GM19043 (cell line): ENCODE measurements around the gene RIMS3.
"Not testable (repeated sequence)": the region's sequence is repeated elsewhere in the genome, so short reads cannot be mapped to it uniquely, and the experiment has no call there.

Source experiments
- ATAC-seq: cut with Tn5 transposase; IDR thresholded peaks from one replicate; pipeline ENCODE4 v1.9.1; 2021; ENCODE audit warnings: low read depth; ENCODE audit not compliant: unreplicated experiment

Gene RIMS3

GRCh38 chr1:40665335-40666171 lies at the start of gene RIMS3:
RIMS3 (minus strand) TSS chr1:40665682; CDS start chr1:40641925, 23,757 bp downstream.
- ATAC-seq: peak; percentile 60

GRCh38 chr1:40712997-40713396 lies 47.5 kb upstream of the RIMS3 start:
- ATAC-seq: no peak

GRCh38 chr1:40712405-40712944 lies 47.0 kb upstream of the RIMS3 start:
- no peak for ATAC-seq

GRCh38 chr1:40711465-40712404 lies 46.3 kb upstream of the RIMS3 start:
- no peak for ATAC-seq

GRCh38 chr1:40710581-40711315 lies 45.3 kb upstream of the RIMS3 start:
- ATAC-seq: no peak

- no peak for ATAC-seq
Observed at GRCh38 chr1:40709802-40710278, 44.4 kb upstream of the RIMS3 start.

- peak; percentile 88 for ATAC-seq
Observed at GRCh38 chr1:40709100-40709801, 43.8 kb upstream of the RIMS3 start.

- ATAC-seq: peak; percentile 70
Observed at GRCh38 chr1:40708750-40709099, 43.2 kb upstream of the RIMS3 start.

- no peak for ATAC-seq
Observed at GRCh38 chr1:40706626-40707025, 41.1 kb upstream of the RIMS3 start.

GRCh38 chr1:40704817-40705733 lies 39.6 kb upstream of the RIMS3 start:
- ATAC-seq: no peak

GRCh38 chr1:40703316-40703715 lies 37.8 kb upstream of the RIMS3 start:
- ATAC-seq: no peak

- not testable (repeated sequence) for ATAC-seq
Observed at GRCh38 chr1:40702810-40703209, 37.3 kb upstream of the RIMS3 start.

GRCh38 chr1:40701684-40702083 lies 36.2 kb upstream of the RIMS3 start:
- no peak for ATAC-seq

GRCh38 chr1:40699787-40700186 lies 34.3 kb upstream of the RIMS3 start:
- peak; percentile 79 for ATAC-seq

- no peak for ATAC-seq
Observed at GRCh38 chr1:40697436-40697835, 32.0 kb upstream of the RIMS3 start.

- ATAC-seq: no peak
Observed at GRCh38 chr1:40696294-40696693, 30.8 kb upstream of the RIMS3 start.

GRCh38 chr1:40694353-40694874 lies 28.9 kb upstream of the RIMS3 start:
- no peak for ATAC-seq

- ATAC-seq: no peak
Observed at GRCh38 chr1:40693425-40693824, 27.9 kb upstream of the RIMS3 start.
